C4-2B (cell line): ENCODE data around the gene SUPT5H.
A peak's percentile ranks its signal among the peaks of the same experiment; 100 is the strongest.
"Not testable (repeated sequence)": the region's sequence is repeated elsewhere in the genome, so short reads cannot be mapped to it uniquely, and the experiment has no call there.

Experiments used
- H3K27ac ChIP-seq: fragments of 450-650 bp; 2 replicates; pipeline ENCODE4 v1.5.1; 2017
- CTCF ChIP-seq: fragments of 450-650 bp; conservative IDR thresholded peaks from 2 replicates; pipeline ENCODE4 v1.5.1; 2017; ENCODE audit warnings: mild to moderate bottlenecking
- ZFX ChIP-seq: fragments of 450-650 bp; IDR thresholded peaks from 2 replicates; pipeline ENCODE4 v1.6.1; 2017

Gene SUPT5H

GRCh38 chr19:39444598-39445195 is 685 bp upstream of the SUPT5H start:
- H3K27ac ChIP-seq = peak overlapping the region; percentile 88
- TF ChIP-seq ZFX = no peak
- TF ChIP-seq CTCF = no peak

DNA sequence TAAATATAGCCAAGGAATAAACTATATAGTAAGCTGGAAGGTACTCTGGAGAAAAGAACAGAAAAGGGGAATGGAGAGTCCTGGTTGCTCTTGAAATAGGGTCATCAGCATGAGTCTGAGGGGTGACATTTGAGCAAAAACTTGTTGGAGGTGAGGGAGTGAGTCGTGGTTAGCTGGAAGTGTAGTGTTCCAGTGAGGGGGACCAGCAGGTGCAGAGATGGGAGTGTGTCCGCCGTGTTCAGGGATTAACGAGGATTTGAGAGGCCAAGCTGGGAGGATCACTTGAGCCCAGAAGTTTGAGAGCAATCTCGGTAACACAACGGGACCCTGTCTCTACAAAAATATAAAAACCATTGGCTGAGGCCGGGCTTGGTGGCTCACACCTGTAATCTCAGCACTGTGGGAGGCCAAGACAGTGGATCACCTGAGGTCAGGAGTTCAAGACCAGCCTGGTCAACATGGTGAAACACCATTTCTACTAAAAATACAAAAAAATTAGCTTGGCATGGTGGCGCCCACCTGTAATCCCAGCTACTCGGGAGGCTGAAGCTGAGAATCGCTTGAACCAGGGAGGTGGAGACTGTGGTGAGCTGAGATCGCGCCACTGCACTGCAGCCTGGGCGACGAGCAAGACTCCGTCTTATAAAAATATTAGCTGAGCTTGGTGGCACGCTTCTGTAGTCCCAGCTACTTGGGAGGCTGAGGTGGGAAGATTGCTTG is 1.1 kb downstream of the SUPT5H start:
- H3K27ac ChIP-seq = peak overlapping the region; percentile 88

GRCh38 chr19:39448271-39448670 is 2.9 kb downstream of the SUPT5H start:
- H3K27ac ChIP-seq = no peak overlapping the region
- TF ChIP-seq ZFX = no peak
- TF ChIP-seq CTCF = no peak

More for the DNA sequence above, 1.1 kb downstream of the SUPT5H start:
- no peak for TF ChIP-seq ZFX
- no peak for TF ChIP-seq CTCF

DNA sequence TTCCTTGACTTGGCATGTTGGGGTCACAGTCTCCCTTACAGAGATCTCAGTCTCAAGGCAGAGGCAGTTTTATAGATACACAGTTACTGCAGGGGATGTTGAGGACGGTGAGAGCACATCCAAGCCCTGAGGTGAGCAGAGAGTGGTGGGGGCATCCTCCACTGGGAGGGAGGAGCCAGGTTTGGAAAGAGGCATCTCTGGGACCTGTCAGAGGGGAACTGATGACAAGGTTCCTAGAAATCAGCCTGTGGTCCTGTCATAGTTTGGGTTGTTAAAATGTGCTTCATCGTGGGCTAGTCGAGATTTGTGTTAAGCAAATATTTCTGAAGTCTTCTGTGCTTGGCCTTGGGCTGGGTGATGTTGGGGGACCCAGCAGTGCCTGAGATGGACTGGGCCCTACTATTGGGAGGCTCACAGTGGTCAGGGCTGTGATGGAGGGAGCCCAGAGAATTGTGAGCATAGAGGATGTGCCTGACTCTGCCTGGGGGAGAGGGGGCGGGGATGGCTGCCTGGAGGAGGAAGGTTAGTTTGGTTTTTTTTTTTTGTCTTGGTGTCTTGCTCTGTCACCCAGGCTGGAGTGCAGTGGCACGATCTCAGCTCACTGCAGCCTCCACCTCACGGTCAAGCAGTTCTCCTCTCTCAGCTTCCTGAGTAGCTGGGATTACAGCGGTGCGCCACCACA is 3.9 kb downstream of the SUPT5H start:
- no peak overlapping the region for H3K27ac ChIP-seq
- TF ChIP-seq ZFX (no peak), CTCF (no peak)

DNA sequence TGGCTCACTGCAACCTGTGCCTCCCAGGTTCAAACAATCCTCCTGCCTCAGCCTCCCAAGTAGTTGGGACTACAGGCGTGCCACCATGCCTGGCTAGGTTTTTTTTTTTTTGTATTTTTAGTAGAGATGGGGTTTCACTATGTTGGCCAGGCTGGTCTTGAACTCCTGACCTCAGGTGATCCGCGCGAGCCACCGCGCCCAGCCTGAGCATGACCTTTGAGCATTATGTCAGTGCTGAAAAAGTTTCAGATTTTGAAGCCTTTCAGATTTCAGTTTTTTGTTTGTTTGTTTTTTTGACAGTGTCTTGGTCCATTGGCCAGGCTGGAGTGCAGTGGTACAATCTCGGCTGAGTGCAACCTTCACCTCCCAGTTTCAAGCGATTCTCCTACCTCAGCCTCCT is 5.9 kb downstream of the SUPT5H start:
- not testable (repeated sequence) for H3K27ac ChIP-seq

- TF ChIP-seq CTCF (no peak), ZFX (no peak)
- H3K27ac ChIP-seq = peak overlapping the region; percentile 77
Observed at GRCh38 chr19:39463403-39463802, 18.0 kb downstream of the SUPT5H start.

DNA sequence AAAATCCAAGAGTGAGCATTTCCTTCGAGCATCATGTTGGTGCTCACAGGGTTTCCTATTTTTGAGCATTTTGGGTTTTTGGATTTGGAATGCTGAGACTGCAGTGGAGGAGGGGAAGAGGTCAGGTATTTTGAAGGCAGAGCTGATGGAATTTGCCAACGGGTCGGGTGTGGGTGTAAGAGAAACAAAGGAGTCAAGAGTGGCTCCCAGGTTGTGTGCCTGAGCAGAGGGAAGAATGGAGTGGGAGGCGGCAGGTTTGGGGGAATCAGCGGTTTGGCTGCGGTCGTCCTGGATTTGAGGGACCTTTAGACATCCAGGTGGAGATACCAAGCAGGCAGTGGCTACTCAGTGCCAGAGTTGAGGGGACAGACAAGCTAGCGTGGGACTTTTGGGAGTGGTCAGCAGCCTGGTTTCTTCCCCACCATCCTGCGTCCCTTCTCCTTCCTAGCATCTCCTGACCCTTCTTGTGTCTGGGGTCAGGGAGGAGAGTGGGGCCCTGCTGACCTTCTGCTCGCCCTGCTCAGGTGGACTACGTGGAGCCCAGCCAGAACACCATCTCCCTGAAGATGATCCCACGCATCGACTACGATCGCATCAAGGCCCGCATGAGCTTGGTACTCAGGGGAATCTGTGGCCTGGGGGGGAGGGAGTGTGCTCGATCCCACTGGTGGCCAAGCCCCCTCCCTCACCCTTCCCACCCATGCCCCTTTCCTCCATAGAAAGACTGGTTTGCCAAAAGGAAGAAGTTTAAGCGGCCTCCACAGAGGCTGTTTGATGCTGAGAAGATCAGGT is 20.8 kb downstream of the SUPT5H start:
- TF ChIP-seq ZFX = no peak

GRCh38 chr19:39467941-39468340 is 22.6 kb downstream of the SUPT5H start:
- no peak overlapping the region for H3K27ac ChIP-seq
- TF ChIP-seq ZFX = no peak
- no peak for TF ChIP-seq CTCF

More for the DNA sequence above, 20.8 kb downstream of the SUPT5H start:
- no peak overlapping the region for H3K27ac ChIP-seq
